Effector memory CD4-positive, alpha-beta T cell (primary cell): ENCODE measurements around the gene TSPAN33.

ENCODE experiments used
- DNase-seq, 3 donors: peaks; one replicate each; pipeline ENCODE4 v3.0.0-alpha.2; 2020
- H3K27ac ChIP-seq: 2 replicates; pipeline ENCODE4 v1.7.0; 2013; ENCODE audit warnings: mild to moderate bottlenecking, low read length, moderate library complexity; ENCODE audit not compliant: insufficient read depth, poor library complexity, severe bottlenecking
- H3K27me3 ChIP-seq: replicated peaks from 2 replicates; pipeline ENCODE4 v1.7.0; 2013; ENCODE audit warnings: mild to moderate bottlenecking, low read length; ENCODE audit not compliant: insufficient read depth, control insufficient read depth, poor library complexity, severe bottlenecking
- H3K36me3 ChIP-seq: 2 replicates; pipeline ENCODE4 v1.7.0; 2013; ENCODE audit warnings: mild to moderate bottlenecking, low read length, moderate library complexity; ENCODE audit not compliant: control insufficient read depth, insufficient read depth
- H3K4me1 ChIP-seq: 2 replicates; pipeline ENCODE4 v1.7.0; 2013; ENCODE audit warnings: low read length, mild to moderate bottlenecking; ENCODE audit not compliant: control insufficient read depth, insufficient read depth, poor library complexity, severe bottlenecking
- H3K4me3 ChIP-seq: 2 replicates; pipeline ENCODE4 v1.7.0; 2013; ENCODE audit warnings: low read length, low read depth, mild to moderate bottlenecking; ENCODE audit not compliant: insufficient read depth, poor library complexity, severe bottlenecking
- H3K9me3 ChIP-seq: 2 replicates; pipeline ENCODE4 v1.7.0; 2013; ENCODE audit warnings: mild to moderate bottlenecking, low read length, moderate library complexity; ENCODE audit not compliant: control insufficient read depth

The TSPAN33 gene

DNA sequence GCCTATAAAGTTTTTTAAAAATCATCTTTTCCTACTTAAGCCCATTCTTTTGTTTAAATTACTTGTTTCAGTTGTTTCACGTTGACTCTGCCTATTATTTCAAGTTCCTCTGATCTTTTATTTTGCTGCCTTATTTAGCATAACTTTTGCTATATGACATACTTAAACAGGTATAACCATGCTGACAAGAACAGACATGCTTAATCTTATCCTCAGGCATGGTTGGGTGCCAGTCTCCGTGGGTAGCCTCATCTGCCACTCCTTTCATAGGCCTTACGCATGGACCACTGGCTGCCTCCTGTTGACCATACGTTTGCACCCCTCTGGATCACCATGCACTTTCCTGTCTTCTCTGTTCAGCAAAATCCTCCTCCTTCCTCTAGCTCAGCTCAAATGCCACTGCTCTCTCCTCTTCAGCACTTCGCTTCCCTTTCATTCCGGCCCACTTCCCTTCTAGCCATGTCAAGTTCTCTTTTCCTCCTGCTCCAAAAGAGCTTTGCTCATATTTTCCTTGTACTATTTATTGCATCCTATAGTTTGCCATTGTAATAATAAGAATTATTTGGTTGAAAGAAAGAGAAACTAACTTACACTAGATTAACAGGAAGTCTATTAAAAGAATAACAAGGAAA is 10.0 kb upstream of the TSPAN33 start:
- Histone ChIP-seq H3K36me3 (no peaks in the 10 kb centered on the region), H3K4me3 (no peak overlapping the region), H3K27ac (no peak overlapping the region), H3K4me1 (peaks cover 7% of the 10 kb centered on the region), H3K27me3 (no peaks in the 10 kb centered on the region), H3K9me3 (no peaks in the 10 kb centered on the region)
- no peak for DNase-seq

DNA sequence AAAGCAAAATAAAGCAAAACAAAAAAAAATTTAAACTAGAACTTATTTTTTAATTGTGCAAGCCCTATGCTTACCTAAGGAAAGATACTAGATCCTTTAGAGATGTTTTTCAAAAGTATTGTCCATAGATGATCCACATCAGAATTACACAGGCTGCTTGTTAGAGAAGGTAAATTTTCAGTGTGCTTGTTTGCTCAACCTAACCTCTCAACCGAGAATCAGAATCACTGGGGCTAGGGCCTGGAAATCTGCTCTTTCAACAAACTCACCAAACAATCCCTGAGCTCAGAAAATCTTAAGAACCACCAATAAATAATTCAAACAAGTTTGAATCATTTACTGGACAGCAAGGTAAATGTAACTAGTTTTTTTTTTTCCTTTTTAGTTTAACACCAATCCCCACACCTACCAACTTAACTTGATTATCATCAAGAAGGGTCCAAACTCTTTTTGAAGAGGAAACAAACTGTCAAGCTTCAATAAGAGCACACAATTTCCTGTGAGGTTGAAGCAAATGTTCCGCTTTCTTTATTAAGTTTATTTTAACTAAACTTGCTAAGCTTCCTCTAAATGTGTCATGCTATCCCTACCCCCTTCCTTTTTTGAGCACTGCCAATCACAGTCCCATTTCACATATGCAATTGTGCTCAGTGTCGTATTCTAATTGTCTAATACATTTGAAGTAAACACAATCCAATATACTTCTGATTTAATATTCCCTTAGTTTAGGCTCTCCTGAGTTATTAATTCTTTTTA is 7.4 kb upstream of the TSPAN33 start:
- no peaks in the 10 kb centered on the region for H3K27me3 ChIP-seq
- H3K4me1 ChIP-seq, result peaks cover 7% of the 10 kb centered on the region
- H3K9me3 ChIP-seq, result no peaks in the 10 kb centered on the region
- no peak for DNase-seq
- H3K4me3 ChIP-seq, result no peak overlapping the region
- no peaks in the 10 kb centered on the region for H3K36me3 ChIP-seq
- H3K27ac ChIP-seq, result no peak overlapping the region

DNA sequence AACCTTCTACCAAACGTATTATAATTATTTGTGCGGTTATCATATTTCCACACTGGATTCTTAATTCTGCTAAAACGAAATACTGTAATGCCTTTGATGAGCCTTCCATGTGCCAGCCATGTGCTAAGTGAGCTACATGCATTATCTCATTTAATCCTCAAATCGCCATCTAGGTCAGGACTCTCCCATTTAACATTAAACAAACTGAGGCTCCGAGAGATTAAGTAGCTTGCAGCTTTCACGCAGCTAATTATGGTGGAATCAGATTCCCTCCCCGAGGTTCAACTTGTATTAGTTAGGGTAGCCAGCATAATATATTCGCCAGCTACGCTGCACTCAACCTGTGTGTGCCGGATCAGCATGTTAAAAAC is 798 bp upstream of the TSPAN33 start:
- Histone ChIP-seq H3K27me3 (peaks cover 6% of the 10 kb centered on the region), H3K36me3 (no peaks in the 10 kb centered on the region), H3K4me3 (peak overlapping the region; percentile 72), H3K27ac (no peak overlapping the region), H3K9me3 (no peaks in the 10 kb centered on the region), H3K4me1 (peaks cover 7% of the 10 kb centered on the region)
- no peak for DNase-seq

DNA sequence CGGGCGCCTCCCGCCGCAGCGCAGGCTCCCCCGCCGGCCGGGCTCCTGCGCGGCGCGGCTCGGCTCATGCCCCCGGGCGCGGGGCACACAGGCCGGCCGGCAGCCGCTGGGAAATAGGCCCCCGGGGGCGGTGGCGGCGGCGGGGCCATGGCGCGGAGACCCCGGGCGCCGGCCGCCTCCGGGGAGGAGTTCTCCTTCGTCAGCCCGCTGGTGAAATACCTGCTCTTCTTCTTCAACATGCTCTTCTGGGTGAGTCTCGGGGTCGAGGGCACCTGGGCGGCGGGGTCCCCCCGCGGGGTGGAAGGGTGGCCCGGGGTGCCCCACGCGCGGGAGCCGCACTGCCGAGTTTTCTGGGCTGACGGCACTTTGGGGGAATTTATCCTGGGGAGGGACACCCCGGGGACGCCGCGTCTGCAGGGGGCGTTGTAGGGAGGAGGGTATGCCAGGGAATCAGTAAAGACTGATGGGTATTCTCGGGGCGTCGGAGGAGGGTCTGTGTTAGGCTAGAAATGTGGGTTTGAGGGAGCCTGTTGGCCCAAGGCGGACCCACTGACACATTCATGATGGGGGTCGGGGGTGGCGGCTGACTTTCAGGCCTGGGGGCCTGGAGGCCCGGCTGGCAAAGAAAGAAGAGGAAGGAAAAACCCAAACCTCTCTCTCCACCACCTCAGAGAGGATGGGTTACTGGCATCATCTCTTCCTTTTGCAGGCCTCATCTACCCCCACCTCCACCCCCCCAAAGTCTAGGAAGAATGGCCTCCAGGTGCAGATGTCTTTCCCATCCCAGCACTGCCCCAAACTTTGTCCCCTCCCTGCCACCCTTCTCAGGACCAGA is 544 bp downstream of the TSPAN33 start:
- no peak overlapping the region for H3K27ac ChIP-seq
- H3K4me3 ChIP-seq, result peak overlapping the region; percentile 68
- no peaks in the 10 kb centered on the region for H3K36me3 ChIP-seq
- no peaks in the 10 kb centered on the region for H3K9me3 ChIP-seq
- peak in 1 of 3 donors; percentile 9 for DNase-seq
- H3K4me1 ChIP-seq, result peaks cover 7% of the 10 kb centered on the region
- peaks cover 6% of the 10 kb centered on the region for H3K27me3 ChIP-seq

DNA sequence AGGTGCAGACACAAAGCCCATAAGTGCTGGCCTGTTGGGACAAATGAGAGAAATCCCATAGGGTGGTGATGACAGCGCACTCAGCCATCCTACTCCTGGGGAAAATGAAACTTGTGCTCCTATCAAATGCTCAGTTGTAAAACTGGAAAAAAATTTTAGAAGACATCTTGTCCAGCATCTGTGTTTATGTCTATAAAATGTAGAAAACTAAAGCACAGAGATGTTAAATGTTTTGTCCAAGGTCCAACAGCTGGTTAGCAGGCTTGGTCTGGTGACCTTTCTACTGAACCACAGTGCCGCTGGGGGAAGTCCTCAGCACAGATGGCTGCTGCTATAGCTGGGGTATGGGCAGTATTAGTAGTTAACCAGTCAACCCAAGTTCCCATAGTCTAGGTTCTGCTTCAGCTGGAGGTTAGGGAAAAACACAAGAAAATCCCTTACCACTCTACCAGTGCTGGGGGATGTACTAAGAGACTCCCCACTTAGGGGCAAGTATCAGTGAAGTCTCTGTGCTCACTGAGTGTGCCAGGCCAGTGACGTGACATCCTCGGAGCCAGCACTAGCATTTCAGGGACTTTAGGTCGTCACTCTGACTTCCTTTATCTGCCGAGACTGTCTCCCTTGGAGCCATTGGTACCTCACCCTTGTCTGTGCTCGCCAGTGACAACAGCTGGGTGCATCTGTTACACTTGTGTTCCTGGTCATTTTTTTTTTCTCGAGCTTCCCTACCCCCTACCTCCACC is 1.9 kb downstream of the TSPAN33 start:
- Histone ChIP-seq H3K4me1 (peaks cover 7% of the 10 kb centered on the region), H3K27me3 (peaks cover 6% of the 10 kb centered on the region), H3K9me3 (no peaks in the 10 kb centered on the region), H3K4me3 (no peak overlapping the region), H3K27ac (no peak overlapping the region), H3K36me3 (no peaks in the 10 kb centered on the region)
- DNase-seq, result no peak

DNA sequence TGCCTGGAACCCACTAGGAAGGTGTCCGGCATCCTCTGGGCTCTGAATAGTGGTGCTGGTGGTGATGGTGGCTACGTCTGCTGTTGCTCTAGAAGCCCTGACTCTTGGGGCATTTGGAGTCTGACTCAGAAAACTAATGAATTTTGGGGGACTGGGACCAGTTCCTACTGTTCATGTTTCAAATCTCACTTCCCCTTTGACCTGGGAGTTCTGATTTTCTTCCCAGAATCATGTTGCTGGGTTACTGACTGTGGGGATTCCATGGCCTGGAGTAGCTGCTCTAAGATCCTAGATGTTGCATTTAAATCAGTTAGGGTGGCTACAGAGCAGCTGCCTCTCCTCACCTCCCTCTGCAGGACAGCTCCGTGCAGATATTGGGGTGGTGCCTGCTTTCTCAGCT is 3.2 kb downstream of the TSPAN33 start:
- H3K9me3 ChIP-seq, result no peaks in the 10 kb centered on the region
- no peak overlapping the region for H3K4me3 ChIP-seq
- no peak overlapping the region for H3K27ac ChIP-seq
- peaks cover 7% of the 10 kb centered on the region for H3K4me1 ChIP-seq
- peaks cover 6% of the 10 kb centered on the region for H3K27me3 ChIP-seq
- no peaks in the 10 kb centered on the region for H3K36me3 ChIP-seq
- DNase-seq, result no peak

DNA sequence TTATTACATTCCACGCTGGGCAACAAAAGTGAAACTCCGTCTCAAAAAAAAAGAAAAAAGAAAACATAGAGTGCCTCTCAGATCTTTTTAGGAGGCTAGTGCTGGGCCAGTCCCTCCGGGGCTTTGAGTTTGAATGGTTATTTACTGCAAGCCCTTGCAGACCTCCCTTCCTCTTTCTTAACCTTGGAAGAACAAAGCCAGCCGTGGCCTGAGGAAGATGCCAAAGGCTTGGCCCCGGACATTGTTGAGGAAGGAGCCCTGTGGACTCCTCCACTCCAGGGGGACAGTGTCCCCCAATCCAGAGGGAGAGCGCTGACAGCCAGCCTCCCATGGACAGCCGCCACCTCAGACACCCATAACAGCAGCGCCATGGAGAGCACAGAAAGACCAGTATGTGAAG is 5.0 kb downstream of the TSPAN33 start:
- H3K27me3 ChIP-seq, result peaks cover 6% of the 10 kb centered on the region
- H3K9me3 ChIP-seq, result no peaks in the 10 kb centered on the region
- no peak overlapping the region for H3K4me3 ChIP-seq
- no peak for DNase-seq
- H3K36me3 ChIP-seq, result no peaks in the 10 kb centered on the region
- peaks cover 5% of the 10 kb centered on the region for H3K4me1 ChIP-seq
- no peak overlapping the region for H3K27ac ChIP-seq

DNA sequence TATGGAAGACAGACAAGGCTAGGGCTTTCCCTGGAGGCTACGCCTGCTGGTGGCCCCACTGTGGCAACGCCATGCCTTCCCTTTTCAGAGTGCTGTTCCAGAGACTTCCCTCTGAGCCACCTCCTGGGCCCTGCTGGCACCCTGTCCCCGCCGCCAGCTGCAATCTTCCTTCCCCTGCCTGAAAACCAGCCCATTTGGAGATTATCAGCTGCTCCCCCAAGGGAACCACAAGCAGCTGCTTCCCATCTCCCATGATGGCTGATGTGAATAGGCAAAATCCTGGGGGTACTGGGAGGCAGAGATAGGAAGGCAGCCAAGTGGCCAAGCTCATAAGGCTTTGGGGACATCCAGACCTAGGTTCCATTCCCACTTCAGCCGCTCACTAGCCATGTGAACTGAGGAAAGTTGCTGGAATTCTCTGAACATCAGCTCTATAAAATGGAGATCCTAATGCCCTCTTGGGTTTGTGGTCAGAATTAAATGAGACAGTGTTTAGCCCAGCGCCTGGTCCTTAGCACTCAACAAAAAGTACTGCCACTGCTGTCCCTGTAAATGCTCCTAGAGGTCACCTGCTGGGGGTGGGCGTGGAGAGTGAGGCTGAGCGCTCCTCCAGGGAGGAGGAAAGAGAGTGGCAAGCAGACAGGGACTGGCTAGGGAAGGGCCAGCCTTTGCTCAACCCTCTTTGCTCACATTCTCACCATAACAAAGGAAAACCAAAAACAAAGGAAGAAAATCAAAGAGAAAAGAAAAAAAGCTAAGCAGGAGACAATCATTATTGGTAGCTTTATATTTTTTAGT is 5.9 kb downstream of the TSPAN33 start:
- Histone ChIP-seq H3K4me3 (no peak overlapping the region), H3K27ac (no peak overlapping the region), H3K9me3 (no peaks in the 10 kb centered on the region), H3K27me3 (peaks cover 2% of the 10 kb centered on the region), H3K4me1 (no peaks in the 10 kb centered on the region), H3K36me3 (no peaks in the 10 kb centered on the region)
- no peak for DNase-seq

DNA sequence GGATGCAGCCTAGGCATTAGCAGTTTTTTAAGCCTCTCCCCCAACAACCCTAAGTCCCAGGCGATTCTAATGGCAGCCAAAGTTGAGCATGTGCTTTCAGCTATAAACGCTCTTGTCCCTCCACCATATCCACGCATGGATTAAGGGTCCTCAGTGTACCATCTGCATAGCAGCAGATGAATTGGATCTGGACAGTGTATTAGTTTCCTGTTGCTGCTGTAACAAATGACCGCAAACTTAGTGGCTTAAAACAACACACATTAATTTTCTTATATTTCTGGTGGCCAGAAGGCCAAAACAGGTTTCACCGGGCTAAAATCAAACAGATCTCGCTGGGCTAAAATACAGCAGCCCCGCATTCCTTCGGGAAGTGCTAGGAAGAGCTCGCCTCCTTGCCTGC is 13.1 kb downstream of the TSPAN33 start:
- DNase-seq, result no peak
- Histone ChIP-seq H3K4me1 (no peaks in the 10 kb centered on the region), H3K4me3 (no peak overlapping the region), H3K27me3 (no peaks in the 10 kb centered on the region), H3K36me3 (no peaks in the 10 kb centered on the region), H3K27ac (no peak overlapping the region), H3K9me3 (no peaks in the 10 kb centered on the region)
